ENCODE results near the gene SELENON.

Gene SELENON, protein sequence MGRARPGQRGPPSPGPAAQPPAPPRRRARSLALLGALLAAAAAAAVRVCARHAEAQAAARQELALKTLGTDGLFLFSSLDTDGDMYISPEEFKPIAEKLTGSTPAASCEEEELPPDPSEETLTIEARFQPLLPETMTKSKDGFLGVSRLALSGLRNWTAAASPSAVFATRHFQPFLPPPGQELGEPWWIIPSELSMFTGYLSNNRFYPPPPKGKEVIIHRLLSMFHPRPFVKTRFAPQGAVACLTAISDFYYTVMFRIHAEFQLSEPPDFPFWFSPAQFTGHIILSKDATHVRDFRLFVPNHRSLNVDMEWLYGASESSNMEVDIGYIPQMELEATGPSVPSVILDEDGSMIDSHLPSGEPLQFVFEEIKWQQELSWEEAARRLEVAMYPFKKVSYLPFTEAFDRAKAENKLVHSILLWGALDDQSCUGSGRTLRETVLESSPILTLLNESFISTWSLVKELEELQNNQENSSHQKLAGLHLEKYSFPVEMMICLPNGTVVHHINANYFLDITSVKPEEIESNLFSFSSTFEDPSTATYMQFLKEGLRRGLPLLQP

DNA sequence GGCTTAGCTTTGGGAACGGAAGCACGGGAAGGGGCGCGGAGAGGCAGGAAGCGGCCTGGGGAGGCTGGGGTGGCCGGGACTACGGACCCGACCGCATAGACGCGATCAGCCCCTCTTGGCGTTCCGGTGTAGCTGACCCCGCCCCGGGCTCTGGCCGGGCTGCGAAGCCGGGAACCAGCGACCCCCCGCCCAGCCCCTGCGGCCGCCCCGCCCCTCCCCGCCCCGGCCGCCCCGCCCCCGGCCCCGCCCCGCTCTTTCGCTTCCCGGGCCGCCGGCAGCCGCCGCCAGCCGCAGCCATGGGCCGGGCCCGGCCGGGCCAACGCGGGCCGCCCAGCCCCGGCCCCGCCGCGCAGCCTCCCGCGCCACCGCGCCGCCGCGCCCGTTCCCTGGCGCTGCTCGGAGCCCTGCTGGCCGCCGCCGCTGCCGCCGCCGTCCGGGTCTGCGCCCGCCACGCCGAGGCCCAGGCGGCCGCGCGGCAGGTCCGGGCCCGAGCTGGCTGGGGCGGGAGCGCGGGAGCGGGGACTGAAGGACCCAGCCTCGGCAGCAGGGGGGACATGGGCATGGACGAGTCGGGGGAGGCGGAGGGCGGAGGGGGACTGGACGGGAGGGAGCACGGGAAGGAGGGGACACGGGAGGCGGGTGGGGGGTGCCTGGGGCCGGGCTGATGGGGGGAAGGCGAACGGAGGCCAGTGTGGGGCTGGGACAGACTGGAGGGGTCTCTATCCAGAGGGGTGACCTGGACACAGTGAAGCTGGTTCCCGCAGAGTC is at the start of gene SELENON:
SELENON (plus strand) TSS at position 259 of the 768 bp plus-strand sequence; CDS start at position 297, 38 bp downstream.
- DNase-seq (ENCODE audit: low read depth), result no peak

DNA sequence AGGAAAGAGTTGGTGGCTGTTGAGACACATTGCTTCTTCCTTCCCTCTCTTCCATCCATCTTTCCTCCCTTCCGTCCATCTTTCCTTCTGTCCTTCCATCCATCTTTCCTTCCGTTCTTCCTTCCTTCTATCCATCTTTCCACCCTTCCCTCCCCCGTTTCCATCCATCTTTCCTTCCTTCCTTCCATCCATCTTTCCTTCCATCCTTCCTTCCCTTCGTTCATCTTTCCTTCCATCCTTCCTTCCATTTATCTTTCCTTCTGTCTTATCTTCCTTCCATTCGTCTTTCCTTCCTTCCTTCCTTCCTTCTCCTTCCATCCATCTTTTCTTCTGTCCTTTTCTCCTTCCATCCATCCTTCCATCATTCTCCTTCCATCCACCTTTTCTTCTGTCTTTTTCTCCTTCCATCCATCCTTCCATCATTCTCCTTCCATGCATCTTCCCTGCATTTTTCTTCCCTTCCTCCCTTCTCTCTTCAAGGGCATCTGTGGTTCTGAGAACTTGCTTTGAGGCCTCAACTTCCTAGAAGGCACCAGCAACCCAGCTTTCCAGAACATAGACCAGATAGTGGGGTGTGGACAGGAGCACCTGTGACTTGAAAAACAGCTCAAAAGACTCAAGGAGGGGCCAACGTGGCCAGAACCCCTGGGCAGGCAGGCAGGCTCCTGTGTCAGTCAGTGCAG is 48.9 kb upstream of the SELENON start:
- no peak for DNase-seq (ENCODE audit: low read depth)

DNA sequence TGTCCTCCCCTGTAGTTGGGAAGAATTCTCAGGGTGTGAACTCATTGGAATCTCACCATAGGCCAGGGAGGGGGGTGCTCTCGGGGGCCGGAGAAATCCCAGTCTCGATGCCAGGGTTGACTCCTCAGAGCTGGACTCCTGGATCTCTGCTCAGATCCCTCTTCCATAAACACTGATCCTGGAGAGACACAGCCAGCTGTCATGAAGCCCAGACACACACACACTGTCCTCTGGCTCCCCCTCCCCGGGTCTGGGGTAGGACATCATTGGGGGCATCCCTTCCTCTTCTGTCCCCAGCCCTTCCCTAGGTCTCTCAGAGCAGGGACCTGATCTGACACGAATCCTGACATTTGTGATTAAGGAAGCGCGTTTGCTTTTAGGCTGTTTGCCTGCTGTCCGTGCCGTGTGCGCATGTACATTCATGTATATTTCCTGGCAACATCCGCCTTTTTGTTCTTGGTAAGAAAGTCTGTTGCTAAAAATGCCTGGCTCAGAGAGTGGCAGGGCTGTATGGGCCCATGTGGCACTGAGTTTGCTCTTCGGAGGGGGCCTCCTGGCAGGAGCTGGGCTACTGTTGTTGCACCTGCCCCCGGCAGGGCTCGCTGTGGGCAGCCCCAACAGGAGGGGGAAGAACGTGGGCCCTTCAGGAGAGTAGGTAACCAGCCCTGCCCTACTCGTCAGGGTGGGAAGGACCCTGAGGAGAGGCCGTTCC is 45.4 kb upstream of the SELENON start:
- DNase-seq (ENCODE audit: low read depth), result no peak

DNA sequence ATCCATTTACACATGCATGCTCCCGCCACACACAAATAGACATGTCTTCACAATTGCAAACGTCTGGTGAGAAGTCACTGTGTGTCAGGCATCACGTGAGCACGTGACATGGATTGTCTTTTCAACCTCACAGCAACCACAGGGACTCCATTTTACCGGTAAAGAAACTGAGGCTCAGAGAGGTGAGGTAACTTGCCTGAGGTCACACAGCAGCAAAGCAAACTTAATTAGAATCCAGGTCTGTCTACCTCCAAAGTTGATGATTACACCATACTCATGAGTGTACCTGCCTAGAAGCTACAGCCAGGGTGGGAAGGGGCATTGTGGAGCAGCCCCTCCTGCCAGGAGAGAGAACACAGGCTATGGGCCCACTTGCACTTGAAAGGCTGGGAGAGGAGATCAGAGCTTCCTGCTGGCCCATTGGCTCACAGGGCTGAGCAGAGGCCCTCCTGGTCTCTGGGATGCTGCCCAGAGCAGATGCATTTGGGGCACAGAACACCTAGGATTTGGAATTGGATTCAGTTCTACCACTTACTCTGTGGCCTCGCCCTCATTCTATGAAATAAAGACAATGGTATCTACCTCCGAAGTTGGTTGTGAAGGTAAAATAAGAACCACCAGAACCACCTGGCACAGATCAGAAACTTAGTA is 44.4 kb upstream of the SELENON start:
- no peak for DNase-seq (ENCODE audit: low read depth)

DNA sequence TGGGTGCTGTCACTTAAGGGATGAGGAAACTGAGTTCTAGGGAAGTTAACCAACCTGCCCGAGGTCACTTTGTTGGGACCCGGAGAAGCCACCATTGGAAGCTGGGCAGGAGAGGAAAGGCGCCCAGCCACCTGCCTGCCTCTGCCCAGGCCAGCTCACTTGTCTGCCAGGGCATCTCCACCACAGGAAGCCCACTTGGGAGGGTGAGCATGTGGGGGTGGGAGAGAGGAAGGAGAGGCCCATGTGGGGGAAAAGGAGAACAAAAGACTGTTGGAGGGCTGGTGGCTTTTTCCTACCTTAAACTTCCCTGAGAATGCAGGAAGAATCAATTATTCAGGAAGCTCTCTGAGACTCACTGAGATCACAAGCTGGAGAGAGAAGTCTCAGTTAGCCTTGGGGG is 43.8 kb upstream of the SELENON start:
- no peak for DNase-seq (ENCODE audit: low read depth)

DNA sequence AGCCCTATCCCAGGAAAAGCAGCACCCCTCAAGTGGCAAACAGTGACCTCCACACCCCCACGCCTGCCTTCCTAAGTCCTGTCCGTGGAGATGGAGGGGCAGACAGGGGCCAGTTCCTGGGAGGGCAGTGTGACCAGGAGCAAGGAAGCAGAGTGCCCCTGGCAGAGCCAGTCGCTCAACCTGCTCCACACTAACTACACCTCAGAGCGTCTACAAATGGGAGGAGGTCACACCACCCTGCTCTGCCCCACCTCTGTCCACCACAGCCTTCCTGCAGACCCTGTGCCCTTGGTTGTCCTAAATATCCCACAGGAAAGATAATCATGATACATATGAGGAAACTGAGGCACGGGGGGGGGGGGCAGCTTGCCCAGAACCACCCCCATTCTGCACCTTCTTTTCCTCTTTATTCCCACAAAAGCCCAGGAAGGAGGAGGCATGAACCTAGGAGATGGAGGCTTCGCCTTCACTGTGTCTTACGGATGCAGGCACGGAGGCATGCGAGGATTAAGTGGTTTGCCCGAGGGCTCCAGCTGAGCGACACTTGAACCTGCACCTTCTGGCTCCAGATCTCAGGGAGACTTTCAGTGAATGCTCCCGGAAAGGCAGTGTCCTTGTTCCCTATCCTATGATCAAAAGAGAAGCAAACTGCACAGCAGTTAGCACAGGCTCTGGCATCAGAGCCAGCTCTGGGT is 42.7 kb upstream of the SELENON start:
- no peak for DNase-seq (ENCODE audit: low read depth)

DNA sequence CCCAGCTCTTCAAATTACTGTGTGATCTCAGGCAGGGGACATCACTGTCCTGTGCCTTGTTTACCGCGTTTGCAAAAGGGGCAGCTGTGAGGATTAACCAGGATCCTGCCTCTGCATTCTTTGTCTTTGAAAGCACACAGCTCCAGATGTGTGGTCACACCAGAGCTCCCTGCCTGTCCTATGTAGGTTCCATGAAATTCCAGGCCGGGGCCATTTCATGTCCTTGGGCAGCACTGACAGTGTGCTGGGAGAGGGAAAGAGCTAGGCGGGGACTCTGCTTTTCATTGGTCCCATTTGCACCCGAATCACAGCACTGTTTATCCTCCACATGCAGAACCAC is 42.2 kb upstream of the SELENON start:
- no peak for DNase-seq (ENCODE audit: low read depth)

DNA sequence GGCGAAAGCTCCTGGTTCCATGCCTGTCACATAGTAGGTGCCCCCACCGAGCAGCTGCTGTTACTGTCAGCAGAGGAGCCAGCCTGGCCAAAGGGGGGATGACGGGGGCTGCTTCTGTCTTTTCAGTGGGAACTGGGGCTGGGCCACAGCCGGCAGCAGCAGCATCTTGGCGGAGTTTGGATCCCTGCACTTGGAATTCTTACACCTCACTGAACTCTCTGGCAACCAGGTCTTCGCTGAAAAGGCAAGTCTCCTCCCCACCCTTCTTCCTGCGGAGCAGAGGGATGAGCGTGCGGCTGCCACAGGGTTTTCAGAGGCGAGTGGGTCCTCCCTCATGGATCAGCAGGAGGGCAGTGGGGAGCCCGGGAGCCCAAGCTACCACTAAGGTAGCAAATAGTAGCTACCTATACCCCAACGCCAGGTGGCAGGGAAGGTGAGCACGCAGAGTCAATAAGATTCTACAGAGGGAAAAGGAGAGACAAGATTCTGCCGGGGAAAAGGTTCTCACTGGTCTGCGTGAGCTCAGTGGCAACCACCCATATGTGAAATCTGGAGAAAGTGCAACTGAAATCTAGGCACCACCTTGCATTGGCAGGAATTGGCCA is 41.4 kb upstream of the SELENON start:
- no peak for DNase-seq (ENCODE audit: low read depth)

DNA sequence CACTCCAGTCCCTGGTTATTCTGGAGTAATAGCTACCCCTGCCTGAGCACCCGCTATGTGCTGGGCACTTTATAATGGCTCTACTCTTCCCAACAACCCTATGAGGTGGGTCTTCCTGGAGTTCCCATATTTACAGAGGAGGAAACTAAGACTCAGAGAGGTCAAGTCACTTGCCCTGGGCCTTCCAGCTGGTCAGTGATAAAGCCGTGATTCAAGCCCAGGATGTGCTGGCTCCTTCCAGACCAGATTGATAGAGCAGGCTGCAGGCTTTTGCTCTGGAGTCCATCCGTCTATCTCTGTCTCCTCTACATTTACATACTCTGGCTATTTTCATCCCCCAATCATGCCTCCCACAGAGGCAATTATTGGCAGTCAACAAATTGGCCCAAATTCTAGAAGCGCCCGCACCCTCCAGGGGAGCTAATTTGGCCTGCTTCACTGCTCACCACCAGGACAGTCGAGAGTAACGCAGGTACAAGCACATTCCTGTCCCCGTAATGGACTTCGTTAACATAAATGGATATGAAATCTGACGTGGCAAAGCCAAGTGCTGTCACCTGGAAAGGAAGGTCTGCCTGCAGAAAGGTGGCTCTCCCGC is 39.8 kb upstream of the SELENON start:
- DNase-seq (ENCODE audit: low read depth), result no peak

DNA sequence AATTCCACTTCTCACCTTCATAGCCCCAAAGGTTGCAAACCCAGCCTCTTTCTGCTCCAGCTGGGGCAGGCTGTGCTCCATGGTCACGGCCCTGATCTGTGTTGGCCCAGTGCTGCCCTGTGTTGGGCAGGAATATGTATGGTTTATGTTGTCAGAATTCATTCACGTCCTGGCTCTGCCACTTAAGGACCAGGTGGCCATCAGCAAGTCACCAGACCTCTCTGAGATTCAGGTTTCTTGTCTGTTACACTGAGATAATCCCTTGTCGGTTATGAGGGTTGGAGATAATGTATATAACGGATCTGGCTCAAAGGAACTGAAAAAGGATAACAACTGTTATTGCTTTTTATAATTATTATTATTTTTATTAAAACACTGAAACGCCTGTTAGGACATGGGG is 39.1 kb upstream of the SELENON start:
- DNase-seq (ENCODE audit: low read depth), result no peak

DNA sequence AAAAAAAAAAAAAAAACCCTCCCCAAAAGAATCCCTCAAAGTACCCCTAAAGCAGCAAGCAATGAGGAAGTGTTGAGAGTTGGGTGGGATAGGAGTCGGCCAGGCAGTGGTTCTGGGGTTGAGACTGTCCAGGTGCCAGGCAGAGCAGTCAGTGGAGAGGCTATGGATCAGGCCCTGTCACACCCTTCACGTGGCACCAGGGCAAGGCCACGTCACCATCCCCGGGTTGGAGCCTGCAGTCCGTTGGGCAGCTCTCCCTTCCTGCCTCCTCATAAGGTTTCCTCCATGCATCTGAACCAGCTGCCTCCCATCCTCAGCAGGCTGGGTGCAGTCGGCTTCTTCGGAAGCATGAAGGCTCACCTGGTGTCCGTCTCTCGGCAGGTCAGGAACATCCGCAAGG is 36.5 kb upstream of the SELENON start:
- DNase-seq (ENCODE audit: low read depth), result no peak

DNA sequence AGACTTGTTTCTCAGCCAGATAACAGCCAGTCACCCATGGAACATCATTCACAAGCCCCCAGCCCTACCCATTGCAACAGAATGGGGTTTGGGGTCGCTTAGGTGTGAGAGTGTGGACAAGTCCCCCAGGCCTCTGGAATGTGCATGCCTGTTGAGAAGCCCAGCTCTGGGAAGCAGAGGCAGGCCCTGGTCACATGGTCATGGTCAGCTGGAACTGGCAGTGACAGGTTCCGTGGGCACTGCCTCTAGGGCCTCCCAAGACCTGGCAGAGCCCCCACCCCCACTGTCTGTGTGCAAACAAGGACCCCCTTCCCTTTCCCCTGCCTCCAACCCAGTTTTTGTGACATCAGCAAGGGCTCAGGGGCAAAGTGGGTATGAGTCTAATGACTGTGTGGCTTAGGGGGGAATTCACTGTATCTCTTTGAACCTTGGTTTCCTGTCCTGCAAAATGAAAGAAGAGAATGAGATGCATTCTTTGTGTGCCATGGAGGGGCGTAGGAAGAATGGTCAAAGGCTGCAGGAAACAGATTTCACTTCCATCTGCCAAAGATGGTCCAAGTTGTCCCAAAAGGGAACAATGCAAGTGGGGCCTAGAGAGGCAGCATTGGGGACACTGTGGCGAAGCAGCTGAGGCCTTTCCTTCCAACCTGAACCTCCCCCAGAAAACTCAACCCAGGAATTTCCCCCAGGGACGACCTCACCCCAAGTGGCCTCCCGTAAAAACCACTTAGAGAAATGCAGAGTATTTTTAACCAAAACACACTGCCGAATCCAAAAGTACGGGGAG is 34.7 kb upstream of the SELENON start:
- DNase-seq (ENCODE audit: low read depth), result no peak

DNA sequence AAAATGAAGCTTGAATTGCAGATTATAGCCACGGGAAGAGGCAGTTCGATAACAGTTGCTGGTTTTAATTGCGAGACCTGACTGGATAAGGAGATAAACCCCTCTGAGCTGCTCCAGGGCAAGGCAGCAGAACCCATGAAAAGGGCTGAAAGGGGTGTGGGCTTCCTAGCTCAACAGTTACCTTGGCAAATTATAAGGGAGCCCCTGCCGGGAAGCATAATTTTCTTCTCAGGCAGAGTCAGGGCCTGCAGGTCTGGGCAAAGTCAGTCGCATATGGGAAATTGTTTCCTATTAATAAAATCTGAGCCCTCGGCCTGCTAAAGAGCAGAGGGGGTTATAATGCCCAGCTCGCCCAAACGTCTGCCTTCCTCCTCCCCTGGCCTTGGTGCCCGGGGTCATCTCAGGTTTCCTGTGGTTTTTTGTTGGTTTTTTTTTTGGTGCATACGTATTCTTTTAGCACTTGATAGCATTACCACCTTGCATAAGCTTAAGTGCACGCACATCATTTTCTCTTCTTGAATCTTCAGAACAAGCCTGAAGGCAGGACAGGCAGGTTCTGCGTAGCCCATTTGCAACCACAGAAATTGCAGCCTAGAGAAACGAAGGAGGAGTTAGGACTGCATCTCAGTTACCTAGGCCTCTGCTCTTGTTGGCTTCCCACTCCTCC is 33.9 kb upstream of the SELENON start:
- DNase-seq (ENCODE audit: low read depth), result no peak

DNA sequence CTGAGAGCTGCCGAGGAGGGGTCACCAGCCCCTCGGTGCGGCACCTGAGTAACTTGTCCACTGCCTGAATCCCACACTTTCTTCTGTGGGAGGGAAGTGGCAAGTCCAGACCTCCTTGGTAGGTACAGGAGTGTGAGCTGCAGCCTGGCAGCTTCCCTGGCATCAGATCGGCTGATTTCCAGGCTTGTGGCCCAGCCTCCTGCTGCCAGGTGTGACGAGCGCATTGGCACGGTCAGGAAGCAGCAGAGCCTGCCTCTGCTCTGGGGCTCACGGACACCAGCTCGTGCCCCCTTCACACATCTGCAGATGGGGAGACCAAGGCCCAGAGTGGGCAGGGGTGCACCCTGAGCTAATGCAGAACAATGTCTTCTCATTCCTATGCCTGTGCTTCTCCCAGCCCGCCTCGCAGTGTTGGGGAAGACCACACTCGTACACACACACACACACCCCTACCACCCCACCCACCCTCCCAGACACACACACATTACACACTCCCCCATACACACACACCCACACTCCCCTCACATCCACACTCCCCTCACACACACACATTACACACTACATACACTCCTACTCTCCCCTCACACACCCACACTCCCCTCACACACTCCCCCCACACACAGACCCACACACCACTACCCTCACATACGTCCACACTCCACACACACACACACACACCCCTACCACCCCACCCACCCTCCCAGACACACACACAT is 33.1 kb upstream of the SELENON start:
- no peak for DNase-seq (ENCODE audit: low read depth)

DNA sequence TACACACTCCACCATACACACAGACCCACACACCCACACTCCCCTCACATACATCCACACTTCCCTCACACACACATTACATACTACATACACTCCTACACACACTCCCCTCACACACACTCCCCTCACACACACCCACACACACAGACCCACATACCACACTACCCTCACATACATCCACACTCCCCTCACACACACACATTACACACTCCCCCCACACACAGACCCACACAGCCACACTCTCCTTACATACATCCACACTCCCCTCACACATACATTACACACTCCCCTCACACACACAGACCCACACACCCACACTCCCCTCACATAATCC is 32.6 kb upstream of the SELENON start:
- no peak for DNase-seq (ENCODE audit: low read depth)

DNA sequence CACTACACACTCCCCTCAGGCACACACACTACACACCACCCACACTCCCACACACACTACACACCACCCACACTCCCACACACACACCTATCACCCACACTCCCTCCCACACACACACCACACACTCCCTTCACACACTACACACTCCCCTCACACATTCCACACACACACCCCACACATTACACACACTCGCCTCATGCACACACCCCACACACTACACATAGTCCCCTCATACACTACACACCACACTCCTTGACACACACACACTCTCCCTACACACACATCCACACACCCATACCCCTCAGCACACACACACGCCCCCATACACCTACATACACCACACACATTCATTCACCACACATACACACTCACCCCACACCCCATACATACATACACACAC is 31.0 kb upstream of the SELENON start:
- no peak for DNase-seq (ENCODE audit: low read depth)

DNA sequence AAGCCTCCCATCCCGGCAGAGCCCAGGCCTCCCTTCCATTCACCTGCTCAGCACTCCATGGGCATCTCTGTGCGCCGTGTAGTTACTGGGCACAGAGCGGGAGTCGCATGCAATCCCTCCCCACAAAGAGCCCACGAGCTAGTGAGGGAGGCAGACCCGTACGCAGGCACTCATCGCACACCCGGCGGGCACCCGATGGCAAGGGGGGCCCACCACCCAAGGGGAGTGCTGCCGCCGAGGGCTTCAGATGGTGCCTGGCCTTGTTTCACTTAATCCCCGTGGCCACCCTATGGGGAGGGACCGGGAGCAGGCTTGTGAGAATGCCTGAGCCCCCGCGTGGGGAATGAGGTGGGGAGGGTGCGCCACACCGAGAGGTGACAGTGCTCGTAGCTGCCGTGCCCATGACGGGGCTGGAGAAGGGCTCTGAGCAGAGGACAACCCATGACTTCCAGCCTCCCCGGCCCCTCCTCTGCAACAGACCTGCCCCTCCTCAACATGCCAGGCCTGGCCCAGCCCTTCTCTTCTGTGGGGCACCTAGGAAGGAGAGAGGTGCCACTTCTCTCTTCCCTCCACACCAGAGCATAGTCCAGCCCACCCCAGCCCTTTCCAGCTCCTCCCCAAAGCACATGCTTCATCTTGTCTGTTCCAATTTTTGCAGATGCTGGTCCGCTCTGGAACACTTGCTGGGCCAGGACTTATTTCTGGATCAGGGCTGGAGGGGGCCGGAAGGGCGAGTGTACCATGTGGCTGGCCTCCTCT is 30.2 kb upstream of the SELENON start:
- no peak for DNase-seq (ENCODE audit: low read depth)
